Ovary (tissue), 3 donors: ENCODE results near the gene GNA12.

Source experiments
- CTCF ChIP-seq, 3 donors: fragments of 450-650 bp in 2 of 3; fragments of 200-600 bp in 1 of 3; IDR thresholded peaks; one replicate each; pipeline versions ENCODE4 v1.5.1 to v1.8.0; 2016 to 2022; ENCODE audit warnings: antibody characterized with exemption in 3 of 3, mild to moderate bottlenecking in 1 of 3
- EP300 ChIP-seq: sonication (generic); formaldehyde crosslinking; IDR thresholded peaks from one replicate; pipeline ENCODE4 v1.6.1; 2017; ENCODE audit warnings: antibody characterized with exemption
- POLR2A ChIP-seq: fragments of 450-650 bp; IDR thresholded peaks from one replicate; pipeline ENCODE4 v1.6.1; 2017; ENCODE audit warnings: antibody characterized with exemption, mild to moderate bottlenecking, moderate library complexity
- donor health status: DM: no; HTN: no; CAD: no.

GRCh38 chr7:2755531-2755930 is 88.6 kb downstream of the GNA12 start:
- TF ChIP-seq POLR2A (no peak), CTCF (IDR thresholded peaks at IDR 0.05) (no peak), EP300 (no peak)
